Right atrium auricular region (tissue), 2 donors: ENCODE data around the gene FAM13C. TPM values are rescaled to one million over a fixed set of nuclear protein-coding genes. Genes with fewer than 3 reads are reported as not detected.
"Not testable (repeated sequence)": the region's sequence is repeated elsewhere in the genome, so short reads cannot be mapped to it uniquely, and the experiment has no call there.

Experiments
- DNase-seq: peaks from one replicate; pipeline ENCODE4 v3.0.0-alpha.2; 2019; ENCODE audit warnings: low spot score
- H3K27ac ChIP-seq, 2 donors: fragments of 200-600 bp; sonication (generic); 1 replicate in 1 of 2; 2 replicates in 1 of 2; pipeline ENCODE4 v1.5.1; 2016 to 2019
- H3K27me3 ChIP-seq, 2 donors: fragments of 200-600 bp; sonication (generic); one replicate each; pipeline versions ENCODE4 v1.5.1 to v1.6.0; 2017 to 2019
- H3K36me3 ChIP-seq: fragments of 200-600 bp; sonication (generic); one replicate; pipeline ENCODE4 v1.5.1; 2016
- H3K4me1 ChIP-seq, 2 donors: fragments of 200-600 bp; sonication (generic); one replicate each; pipeline versions ENCODE4 v1.5.1 to v1.6.0; 2017 to 2019
- H3K4me3 ChIP-seq, 2 donors: fragments of 200-600 bp; sonication (generic); 1 replicate in 1 of 2; 2 replicates in 1 of 2; pipeline ENCODE4 v1.5.1; 2017 to 2019; ENCODE audit warnings: mild to moderate bottlenecking in 1 of 2, moderate library complexity in 1 of 2
- H3K9me3 ChIP-seq, 2 donors: fragments of 200-600 bp; sonication (generic); one replicate each; pipeline ENCODE4 v1.5.1; 2019
- CTCF ChIP-seq, 2 donors: fragments of 200-600 bp; sonication (generic); IDR thresholded peaks; one replicate each; pipeline ENCODE4 v1.5.1; 2019; ENCODE audit warnings: antibody characterized with exemption in 2 of 2
- total RNA-seq, 2 donors: library from RNA; depleted of rRNA; stranded (reverse); fragments of >200 nt; gene quantifications; one replicate each; pipeline ENCODE4 v1.1.0, GENCODE V29; 2016

FAM13C gene
- total RNA-seq, 2 donors from 2014 or later, result 3.8 to 4.4 TPM

- Histone ChIP-seq H3K27ac (no peak overlapping the region), H3K36me3 (no peaks in the 10 kb centered on the region), H3K27me3 (no peaks in the 10 kb centered on the region), H3K4me3 (no peak overlapping the region), H3K4me1 (no peaks in the 10 kb centered on the region), H3K9me3 (no peaks in the 10 kb centered on the region)
- TF ChIP-seq CTCF (IDR thresholded peaks at IDR 0.05), result no peak
- no peak for DNase-seq
Observed at GRCh38 chr10:59234194-59234593, 128.2 kb downstream of the FAM13C start.

GRCh38 chr10:59229441-59229840 lies 132.9 kb downstream of the FAM13C start:
- H3K9me3 ChIP-seq, result no peaks in the 10 kb centered on the region
- no peak for DNase-seq
- no peak overlapping the region for H3K27ac ChIP-seq
- no peaks in the 10 kb centered on the region for H3K4me1 ChIP-seq
- H3K4me3 ChIP-seq, result no peak overlapping the region
- H3K36me3 ChIP-seq, result no peaks in the 10 kb centered on the region
- H3K27me3 ChIP-seq, result no peaks in the 10 kb centered on the region
- no peak for TF ChIP-seq CTCF (IDR thresholded peaks at IDR 0.05)

- Histone ChIP-seq H3K9me3 (no peaks in the 10 kb centered on the region), H3K27me3 (no peaks in the 10 kb centered on the region), H3K4me3 (no peak overlapping the region), H3K36me3 (no peaks in the 10 kb centered on the region), H3K27ac (no peak overlapping the region), H3K4me1 (no peaks in the 10 kb centered on the region)
- no peak for TF ChIP-seq CTCF (IDR thresholded peaks at IDR 0.05)
- no peak for DNase-seq
Observed at GRCh38 chr10:59227136-59227673, 135.1 kb downstream of the FAM13C start.

GRCh38 chr10:59225211-59225610 lies 137.1 kb downstream of the FAM13C start:
- H3K4me1 ChIP-seq, result no peaks in the 10 kb centered on the region
- no peak for TF ChIP-seq CTCF (IDR thresholded peaks at IDR 0.05)
- no peak for DNase-seq

GRCh38 chr10:59223597-59223996 lies 138.8 kb downstream of the FAM13C start:
- H3K9me3 ChIP-seq, H3K36me3 ChIP-seq, H3K27me3 ChIP-seq, DNase-seq, H3K4me1 ChIP-seq, H3K27ac ChIP-seq, H3K4me3 ChIP-seq: not testable (repeated sequence)

More at GRCh38 chr10:59225211-59225610, 137.1 kb downstream of the FAM13C start:
- Histone ChIP-seq H3K27me3 (no peaks in the 10 kb centered on the region), H3K36me3 (no peaks in the 10 kb centered on the region), H3K9me3 (no peaks in the 10 kb centered on the region), H3K4me3 (no peak overlapping the region), H3K27ac (no peak overlapping the region)

- H3K27ac ChIP-seq, result no peak overlapping the region
- H3K27me3 ChIP-seq, result no peaks in the 10 kb centered on the region
- H3K4me1 ChIP-seq, result no peaks in the 10 kb centered on the region
- TF ChIP-seq CTCF (IDR thresholded peaks at IDR 0.05), result no peak
- no peak overlapping the region for H3K4me3 ChIP-seq
- no peaks in the 10 kb centered on the region for H3K9me3 ChIP-seq
- no peak for DNase-seq
- no peaks in the 10 kb centered on the region for H3K36me3 ChIP-seq
Observed at GRCh38 chr10:59222788-59223187, 139.6 kb downstream of the FAM13C start.
